IPS DF 19.7 (cell line): Measurements from ENCODE around the gene B3GALT5.
A peak's percentile ranks its signal among the peaks of the same experiment; 100 is the strongest.

ENCODE experiments used
- DNase-seq: peaks from one replicate; pipeline ENCODE4 v3.0.0-alpha.2; 2013; ENCODE audit warnings: low read depth, low spot score

B3GALT5 gene

GRCh38 chr21:39696196-39696595 lies 83.5 kb downstream of the B3GALT5 start:
- no peak for DNase-seq

- no peak for DNase-seq
These were observed 83.9 kb downstream of the B3GALT5 start for GRCh38 chr21:39696618-39697017.

- DNase-seq: no peak
These were observed 87.6 kb downstream of the B3GALT5 start for GRCh38 chr21:39700318-39700717.

GRCh38 chr21:39703578-39703977 lies 90.8 kb downstream of the B3GALT5 start:
- no peak for DNase-seq

- no peak for DNase-seq
These were observed 93.1 kb downstream of the B3GALT5 start for GRCh38 chr21:39705849-39706248.

GRCh38 chr21:39707316-39707715 lies 94.6 kb downstream of the B3GALT5 start:
- peak; percentile 40 for DNase-seq

- DNase-seq: no peak
These were observed 98.1 kb downstream of the B3GALT5 start for GRCh38 chr21:39710866-39711265.

GRCh38 chr21:39712273-39712672 lies 99.5 kb downstream of the B3GALT5 start:
- no peak for DNase-seq

GRCh38 chr21:39712976-39713375 lies 100.2 kb downstream of the B3GALT5 start:
- DNase-seq: no peak

GRCh38 chr21:39713905-39714304 lies 101.2 kb downstream of the B3GALT5 start:
- DNase-seq: no peak

GRCh38 chr21:39714331-39714730 lies 101.6 kb downstream of the B3GALT5 start:
- DNase-seq: no peak

- peak; percentile 23 for DNase-seq
These were observed 103.2 kb downstream of the B3GALT5 start for GRCh38 chr21:39715804-39716397.

- no peak for DNase-seq
These were observed 107.5 kb downstream of the B3GALT5 start for GRCh38 chr21:39720126-39720778.

GRCh38 chr21:39721885-39722284 lies 109.1 kb downstream of the B3GALT5 start:
- no peak for DNase-seq
